K562 (cell line): Measurements from ENCODE around the gene STAP1. TPM values are rescaled to one million over a fixed set of nuclear protein-coding genes. Genes with fewer than 3 reads are reported as not detected.

Source experiments
- BRCA1 ChIP-seq, 2 experiments: fragments of 450-650 bp in 1 of 2; sonication (generic) in 1 of 2; formaldehyde crosslinking in 1 of 2; IDR thresholded peaks; 2 replicates each; pipeline versions ENCODE4 v1.5.0 to v1.6.1; 2017 to 2020; ENCODE audit warnings: mild to moderate bottlenecking in 1 of 2, missing genetic modification reagents in 1 of 2
- DIDO1 ChIP-seq: fragments of 450-650 bp; IDR thresholded peaks from 2 replicates; pipeline ENCODE4 v1.6.1; 2016; ENCODE audit warnings: low read depth, missing biosample characterization, missing genetic modification characterization
- DMBX1 ChIP-seq: fragments of 250-450 bp; sonication (Bioruptor Pico); IDR thresholded peaks from 2 replicates; pipeline ENCODE4 v1.8.0; 2022; ENCODE audit warnings: inconsistent platforms, mild to moderate bottlenecking, moderate library complexity, borderline replicate concordance
- ETS2 ChIP-seq: IDR thresholded peaks from 2 replicates; pipeline ENCODE4 v1.6.1; 2016; ENCODE audit warnings: borderline replicate concordance, missing genetic modification characterization, mild to moderate bottlenecking, moderate library complexity, missing compliant biosample characterization; ENCODE audit not compliant: poor library complexity, severe bottlenecking
- FOXM1 ChIP-seq, 2 experiments: fragments of 450-650 bp in 1 of 2; sonication (generic) in 1 of 2; formaldehyde crosslinking in 1 of 2; IDR thresholded peaks; 2 replicates each; pipeline versions ENCODE4 v1.6.1 to v1.9.0; 2017 to 2022; ENCODE audit warnings: low read depth in 2 of 2, mild to moderate bottlenecking in 2 of 2, missing genetic modification reagents in 1 of 2, moderate library complexity in 1 of 2
- HMGN3 ChIP-seq: IDR thresholded peaks from 2 replicates; pipeline ENCODE4 v1.6.1; 2011; ENCODE audit warnings: borderline replicate concordance, low read depth, mild to moderate bottlenecking, mixed read lengths, low read length; ENCODE audit not compliant: insufficient read length; ENCODE audit errors: extremely low read depth
- HSF4 ChIP-seq: fragments of 250-450 bp; sonication (Bioruptor Pico); IDR thresholded peaks from 2 replicates; pipeline ENCODE4 v2.1.2; 2022; ENCODE audit warnings: mild to moderate bottlenecking, moderate library complexity, borderline replicate concordance
- L3MBTL2 ChIP-seq: fragments of 450-650 bp; IDR thresholded peaks from 2 replicates; pipeline ENCODE4 v1.6.1; 2016; ENCODE audit warnings: mild to moderate bottlenecking, moderate library complexity
- MAX ChIP-seq: sonication (generic); formaldehyde crosslinking; IDR thresholded peaks from 2 replicates; pipeline ENCODE4 v1.9.0; 2022; ENCODE audit warnings: mild to moderate bottlenecking, missing genetic modification reagents
- MBD1 ChIP-seq: fragments of 250-450 bp; sonication (Bioruptor Pico); IDR thresholded peaks from 2 replicates; pipeline ENCODE4 v1.8.0; 2022; ENCODE audit warnings: inconsistent platforms
- MCM7 ChIP-seq, 2 experiments: fragments of 450-650 bp; IDR thresholded peaks; 2 replicates each; pipeline ENCODE4 v1.6.1; 2016 to 2018
- NFE2L1 ChIP-seq: fragments of 450-650 bp; IDR thresholded peaks from 2 replicates; pipeline ENCODE4 v1.6.1; 2016; ENCODE audit warnings: missing genetic modification characterization, low read depth, mild to moderate bottlenecking, missing compliant biosample characterization, moderate library complexity, borderline replicate concordance
- PCBP2 ChIP-seq: fragments of 200-400 bp; formaldehyde crosslinking; IDR thresholded peaks from 2 replicates; pipeline ENCODE4 v1.6.1; 2018; ENCODE audit warnings: low read length, low read depth, mild to moderate bottlenecking, moderate library complexity; ENCODE audit not compliant: poor library complexity, severe bottlenecking
- PHF20 ChIP-seq: fragments of 450-650 bp; IDR thresholded peaks from 2 replicates; pipeline ENCODE4 v1.6.1; 2018; ENCODE audit not compliant: partially characterized antibody
- RAD51 ChIP-seq: fragments of 450-650 bp; IDR thresholded peaks from 2 replicates; pipeline ENCODE4 v1.7.1; 2016; ENCODE audit warnings: low read depth, mild to moderate bottlenecking, borderline replicate concordance
- SNRNP70 ChIP-seq: fragments of 200-400 bp; formaldehyde crosslinking; optimal IDR thresholded peaks from 2 replicates; pipeline ENCODE3; 2017; ENCODE audit warnings: low read depth, low read length
- SREBF2 ChIP-seq: sonication (generic); formaldehyde crosslinking; IDR thresholded peaks from 2 replicates; pipeline ENCODE4 v1.4.0; 2020; ENCODE audit warnings: mild to moderate bottlenecking, missing genetic modification reagents
- TAF7 ChIP-seq: fragments of 450-650 bp; IDR thresholded peaks from 2 replicates; pipeline ENCODE4 v1.6.1; 2016; ENCODE audit warnings: missing genetic modification characterization, missing compliant biosample characterization
- U2AF2 ChIP-seq: fragments of 200-400 bp; formaldehyde crosslinking; optimal IDR thresholded peaks from 2 replicates; pipeline ENCODE3; 2017; ENCODE audit warnings: low read depth, mild to moderate bottlenecking, low read length
- ZEB2 ChIP-seq: fragments of 450-650 bp; IDR thresholded peaks from 2 replicates; pipeline ENCODE4 v1.6.1; 2016
- ZNF121 ChIP-seq: sonication (generic); formaldehyde crosslinking; conservative IDR thresholded peaks from 2 replicates; pipeline ENCODE4 v1.8.0; 2022; ENCODE audit warnings: missing genetic modification reagents
- ZNF311 ChIP-seq: fragments of 250-450 bp; sonication (Bioruptor Pico); IDR thresholded peaks from 2 replicates; pipeline ENCODE4 v1.4.0; 2020; ENCODE audit warnings: mild to moderate bottlenecking, moderate library complexity
- ZNF347 ChIP-seq: fragments of 450-650 bp; formaldehyde crosslinking; IDR thresholded peaks from 2 replicates; pipeline ENCODE4 v1.4.0; 2020; ENCODE audit warnings: low read depth, mild to moderate bottlenecking, moderate library complexity
- ZNF639 ChIP-seq, 2 experiments: fragments of 200-800 bp in 1 of 2; sonication (Bioruptor generic) in 1 of 2; sonication (generic) in 1 of 2; formaldehyde crosslinking in 1 of 2; IDR thresholded peaks in 1 of 2; conservative IDR thresholded peaks in 1 of 2; 2 replicates each; pipeline versions ENCODE4 v1.5.0 to v1.6.1; 2016 to 2020; ENCODE audit warnings: missing compliant biosample characterization in 1 of 2, missing genetic modification characterization in 1 of 2, missing genetic modification reagents in 1 of 2
- ZNF668 ChIP-seq: fragments of 250-450 bp; sonication (Bioruptor Pico); IDR thresholded peaks from 2 replicates; pipeline ENCODE4 v1.8.0; 2022; ENCODE audit warnings: mild to moderate bottlenecking, inconsistent platforms
- ZNF76 ChIP-seq: fragments of 250-450 bp; sonication (Bioruptor Pico); IDR thresholded peaks from 2 replicates; pipeline ENCODE4 v1.4.0; 2020; ENCODE audit warnings: mild to moderate bottlenecking, moderate library complexity, borderline replicate concordance
- ZNF79 ChIP-seq: fragments of 250-450 bp; sonication (Bioruptor Pico); IDR thresholded peaks from 2 replicates; pipeline ENCODE4 v1.4.0; 2020; ENCODE audit warnings: low read depth, mild to moderate bottlenecking, moderate library complexity
- ZNF830 ChIP-seq: fragments of 250-450 bp; sonication (Bioruptor Pico); IDR thresholded peaks from 2 replicates; pipeline ENCODE4 v1.5.0; 2021; ENCODE audit warnings: mild to moderate bottlenecking
- polyA plus RNA-seq, 8 experiments: library from polyadenylated mRNA; depleted of rRNA in 4 of 8; stranded (reverse) in 5 of 8; unstranded in 3 of 8; fragments of >200 nt; fragmentation: Nextera tagmentation in 2 of 8; fragmentation: Illumina TruSeq in 1 of 8; extraction: Ambion mirVana in 2 of 8; extraction: Trizol in 1 of 8; gene quantifications; 2 replicates each; pipeline versions ENCODE4 v1.2.1 to v1.2.3, GENCODE V29; 2011 to 2014; ENCODE audit warnings: inconsistent platforms in 1 of 8, missing spikeins in 1 of 8
- total RNA-seq, 7 experiments: library from RNA; depleted of rRNA in 6 of 7; stranded (reverse); fragments of >200 nt in 6 of 7; fragmentation: Illumina TruSeq in 2 of 7; extraction: Trizol in 2 of 7; gene quantifications; 2 replicates each; pipeline versions ENCODE4 v1.2.1 to v1.2.3, GENCODE V29; 2011 to 2021; ENCODE audit warnings: low replicate concordance in 1 of 7

STAP1 gene
- total and polyA plus RNA-seq, 9 of the 15 experiments (the other 6 are each of a cell fraction or from before 2014, with no cell fraction given): 0.50 to 5.6 (median 1.4) TPM

DNA sequence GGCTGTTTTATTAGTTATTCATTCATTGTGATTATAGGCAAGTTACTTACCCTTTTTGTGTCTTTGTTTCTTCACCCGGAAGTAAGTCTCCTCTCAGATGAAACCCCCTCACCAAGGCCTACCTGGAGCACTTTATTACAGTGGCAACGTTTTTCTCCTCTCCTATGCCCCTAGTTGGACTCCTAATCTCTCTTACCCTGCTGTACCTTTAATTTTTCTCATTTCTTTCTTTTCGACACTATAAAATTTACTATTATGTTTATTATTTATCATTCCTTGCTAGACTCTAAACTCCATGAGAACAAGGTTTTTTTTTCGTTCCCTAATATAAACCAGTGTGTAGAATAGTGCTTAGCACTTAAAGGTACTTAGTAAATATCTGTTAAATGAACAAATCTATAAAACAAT lies 17.5 kb downstream of the STAP1 start (continued):
- TF ChIP-seq HMGN3 (no peak), L3MBTL2 (no peak), MCM7 (IDR thresholded peaks at IDR 0.05) (no peak), DMBX1 (CRISPR knock-in tag) (no peak), FOXM1 (IDR thresholded peaks at IDR 0.05; ENCODE audit: low read depth) (no peak), FOXM1 (CRISPR knock-in tag; IDR thresholded peaks at IDR 0.05; ENCODE audit: low read depth) (no peak), ZNF76 (CRISPR knock-in tag) (no peak), ZEB2 (no peak), ZNF79 (CRISPR knock-in tag) (no peak), ZNF121 (CRISPR knock-in tag) (no peak), ZNF830 (CRISPR knock-in tag) (no peak), ZNF668 (CRISPR knock-in tag) (no peak), HSF4 (no peak), U2AF2 (no peak), SREBF2 (CRISPR knock-in tag) (no peak), ZNF311 (CRISPR knock-in tag) (no peak), PHF20 (peak; percentile 2), PCBP2 (no peak), ZNF639 (CRISPR knock-in tag; conservative IDR thresholded peaks at IDR 0.05 in 1 of 2, IDR thresholded peaks at IDR 0.05 in 1 of 2) (no peak), TAF7 (tag) (no peak), DIDO1 (tag) (no peak), NFE2L1 (tag) (no peak), SNRNP70 (no peak), BRCA1 (IDR thresholded peaks at IDR 0.05) (no peak), BRCA1 (CRISPR knock-in tag; IDR thresholded peaks at IDR 0.05) (no peak), RAD51 (no peak), ETS2 (no peak), ZNF347 (CRISPR knock-in tag) (no peak), MAX (no peak), MBD1 (CRISPR knock-in tag) (no peak)
